HEK293T (cell line): ENCODE results near the gene PCDHGA9.

ENCODE experiments used
- ARNT ChIP-seq: fragments of 450-650 bp; IDR thresholded peaks from 2 replicates; pipeline ENCODE4 v1.6.1; 2017; ENCODE audit warnings: mild to moderate bottlenecking
- BHLHE40 ChIP-seq: fragments of 450-650 bp; IDR thresholded peaks from 2 replicates; pipeline ENCODE4 v1.6.1; 2016; ENCODE audit warnings: mild to moderate bottlenecking, moderate library complexity, borderline replicate concordance
- CTBP1 ChIP-seq: fragments of 450-650 bp; IDR thresholded peaks from 2 replicates; pipeline ENCODE4 v1.6.1; 2016; ENCODE audit warnings: borderline replicate concordance
- ELF4 ChIP-seq: fragments of 450-650 bp; IDR thresholded peaks from 2 replicates; pipeline ENCODE4 v1.6.1; 2017; ENCODE audit warnings: antibody characterized with exemption
- FOXA1 ChIP-seq: fragments of 450-650 bp; IDR thresholded peaks from 2 replicates; pipeline ENCODE4 v1.6.1; 2016; ENCODE audit warnings: mild to moderate bottlenecking
- FOXK2 ChIP-seq: fragments of 450-650 bp; IDR thresholded peaks from 2 replicates; pipeline ENCODE4 v1.6.1; 2016; ENCODE audit warnings: mild to moderate bottlenecking
- L3MBTL2 ChIP-seq: fragments of 450-650 bp; conservative IDR thresholded peaks from 2 replicates; pipeline ENCODE4 v1.6.1; 2016; ENCODE audit warnings: mild to moderate bottlenecking
- LEF1 ChIP-seq: fragments of 450-650 bp; IDR thresholded peaks from 2 replicates; pipeline ENCODE4 v1.6.1; 2017; ENCODE audit warnings: mild to moderate bottlenecking, borderline replicate concordance
- NFRKB ChIP-seq: fragments of 450-650 bp; IDR thresholded peaks from 2 replicates; pipeline ENCODE4 v1.6.1; 2016; ENCODE audit warnings: mild to moderate bottlenecking, moderate library complexity
- SP1 ChIP-seq: fragments of 450-650 bp; IDR thresholded peaks from 2 replicates; pipeline ENCODE4 v1.6.1; 2017
- SUZ12 ChIP-seq: fragments of 450-650 bp; IDR thresholded peaks from 2 replicates; pipeline ENCODE4 v1.6.1; 2016; ENCODE audit warnings: mild to moderate bottlenecking
- TARDBP ChIP-seq: fragments of 450-650 bp; IDR thresholded peaks from 2 replicates; pipeline ENCODE4 v1.6.1; 2016

- TF ChIP-seq L3MBTL2 (no peak), SP1 (no peak), BHLHE40 (no peak), FOXA1 (no peak), TARDBP (no peak), NFRKB (no peak), LEF1 (no peak), ELF4 (no peak), FOXK2 (no peak), CTBP1 (no peak), ARNT (no peak), SUZ12 (no peak)
Observed at GRCh38 chr5:141437221-141437620, 34.6 kb downstream of the PCDHGA9 start.
